ENCODE results near the gene FASTKD2. TPM values are rescaled to one million over a fixed set of nuclear protein-coding genes. Genes with fewer than 3 reads are reported as not detected.
"Not testable (repeated sequence)": the region's sequence is repeated elsewhere in the genome, so short reads cannot be mapped to it uniquely, and the experiment has no call there.

Gene FASTKD2
- total RNA-seq, 1 donor from 2014 or later, result 20.1 TPM

GRCh38 chr2:206805887-206806607, 40.6 kb downstream of the FASTKD2 start:
- peaks cover 9% of the 10 kb centered on the region for H3K27me3 Mint-ChIP-seq (ENCODE audit: unreplicated experiment)
- H3K36me3 Mint-ChIP-seq (ENCODE audit: low read depth, unreplicated experiment), result no peaks in the 10 kb centered on the region
- DNase-seq (ENCODE audit: low spot score), result no peak
- no peak overlapping the region for H3K27ac Mint-ChIP-seq (ENCODE audit: unreplicated experiment)
- peaks cover 46% of the 10 kb centered on the region for H3K4me1 Mint-ChIP-seq (ENCODE audit: unreplicated experiment)
- TF ChIP-seq CTCF (IDR thresholded peaks at IDR 0.05; ENCODE audit: unreplicated experiment), result no peak
- H3K9me3 Mint-ChIP-seq (ENCODE audit: unreplicated experiment), result no peaks in the 10 kb centered on the region
- no peak overlapping the region for H3K4me3 Mint-ChIP-seq (ENCODE audit: unreplicated experiment)

- H3K27me3 Mint-ChIP-seq (ENCODE audit: unreplicated experiment); DNase-seq (ENCODE audit: low spot score); H3K4me3 Mint-ChIP-seq (ENCODE audit: unreplicated experiment); H3K36me3 Mint-ChIP-seq (ENCODE audit: low read depth, unreplicated experiment); H3K9me3 Mint-ChIP-seq (ENCODE audit: unreplicated experiment); H3K27ac Mint-ChIP-seq (ENCODE audit: unreplicated experiment): not testable (repeated sequence)
- H3K4me1 Mint-ChIP-seq (ENCODE audit: unreplicated experiment), result peaks cover 41% of the 10 kb centered on the region
Measured at GRCh38 chr2:206807624-206808023, 42.2 kb downstream of the FASTKD2 start.

GRCh38 chr2:206812471-206812870, 47.1 kb downstream of the FASTKD2 start:
- not testable (repeated sequence) for H3K27me3 Mint-ChIP-seq (ENCODE audit: unreplicated experiment); DNase-seq (ENCODE audit: low spot score); H3K9me3 Mint-ChIP-seq (ENCODE audit: unreplicated experiment); H3K36me3 Mint-ChIP-seq (ENCODE audit: low read depth, unreplicated experiment); H3K4me1 Mint-ChIP-seq (ENCODE audit: unreplicated experiment); H3K27ac Mint-ChIP-seq (ENCODE audit: unreplicated experiment); H3K4me3 Mint-ChIP-seq (ENCODE audit: unreplicated experiment)

GRCh38 chr2:206814498-206814897, 49.1 kb downstream of the FASTKD2 start:
- no peak for TF ChIP-seq CTCF (IDR thresholded peaks at IDR 0.05; ENCODE audit: unreplicated experiment)
- DNase-seq (ENCODE audit: low spot score), result no peak
- no peaks in the 10 kb centered on the region for H3K9me3 Mint-ChIP-seq (ENCODE audit: unreplicated experiment)
- no peaks in the 10 kb centered on the region for H3K36me3 Mint-ChIP-seq (ENCODE audit: low read depth, unreplicated experiment)
- H3K4me1 Mint-ChIP-seq (ENCODE audit: unreplicated experiment), result no peaks in the 10 kb centered on the region
- peaks cover 3% of the 10 kb centered on the region for H3K27me3 Mint-ChIP-seq (ENCODE audit: unreplicated experiment)
- H3K27ac Mint-ChIP-seq (ENCODE audit: unreplicated experiment), result no peak overlapping the region
- no peak overlapping the region for H3K4me3 Mint-ChIP-seq (ENCODE audit: unreplicated experiment)

- H3K27me3 Mint-ChIP-seq (ENCODE audit: unreplicated experiment), result peaks cover 1% of the 10 kb centered on the region
- no peaks in the 10 kb centered on the region for H3K9me3 Mint-ChIP-seq (ENCODE audit: unreplicated experiment)
Measured at GRCh38 chr2:206820807-206821206, 55.4 kb downstream of the FASTKD2 start.

More at GRCh38 chr2:206820807-206821206, 55.4 kb downstream of the FASTKD2 start:
- Mint-ChIP-seq H3K27ac (ENCODE audit: unreplicated experiment) (no peak overlapping the region), H3K36me3 (ENCODE audit: low read depth, unreplicated experiment) (no peaks in the 10 kb centered on the region), H3K4me3 (ENCODE audit: unreplicated experiment) (no peak overlapping the region), H3K4me1 (ENCODE audit: unreplicated experiment) (no peaks in the 10 kb centered on the region)
- DNase-seq (ENCODE audit: low spot score), result no peak
- no peak for TF ChIP-seq CTCF (IDR thresholded peaks at IDR 0.05; ENCODE audit: unreplicated experiment)

All from endothelial cell (in vitro differentiated cells).